K562 (cell line): Measurements from ENCODE around the gene ABCC1.

Source experiments
- HDGF ChIP-seq: fragments of 450-650 bp; IDR thresholded peaks from 2 replicates; pipeline ENCODE4 v1.6.1; 2016
- RAD21 ChIP-seq, 2 experiments: fragments of 250-450 bp in 1 of 2; fragments of 450-650 bp in 1 of 2; sonication (Bioruptor Pico) in 1 of 2; formaldehyde crosslinking in 1 of 2; IDR thresholded peaks in 1 of 2; conservative IDR thresholded peaks in 1 of 2; 2 replicates each; pipeline versions ENCODE4 v1.4.0 to v1.8.0; 2020 to 2022; ENCODE audit warnings: mild to moderate bottlenecking in 2 of 2, moderate library complexity in 1 of 2
- THRA ChIP-seq: fragments of 450-650 bp; IDR thresholded peaks from 2 replicates; pipeline ENCODE4 v1.6.1; 2017; ENCODE audit warnings: mild to moderate bottlenecking, moderate library complexity
- ZNF717 ChIP-seq: fragments of 250-450 bp; sonication (Bioruptor Pico); IDR thresholded peaks from 2 replicates; pipeline ENCODE4 v1.5.0; 2021

GRCh38 chr16:15934991-15935390 is 14.4 kb upstream of the ABCC1 start:
- TF ChIP-seq HDGF = no peak
- TF ChIP-seq ZNF717 = no peak
- TF ChIP-seq RAD21 (CRISPR knock-in tag; conservative IDR thresholded peaks at IDR 0.05 in 1 of 2, IDR thresholded peaks at IDR 0.05 in 1 of 2) = no peak
- TF ChIP-seq THRA = no peak
